RWPE2 (cell line): Measurements from ENCODE around the gene HLA-DMB.
"Not testable (repeated sequence)": the region's sequence is repeated elsewhere in the genome, so short reads cannot be mapped to it uniquely, and the experiment has no call there.

Experiments
- ATAC-seq: fragments of 200-7000 bp; cut with Tn5 transposase; 3 replicates; pipeline ENCODE4 v1.9.1; 2021; ENCODE audit warnings: low read depth
- DNase-seq: peaks from one replicate; pipeline ENCODE4 v3.0.0-alpha.2; 2020; ENCODE audit warnings: low spot score
- H3K27ac ChIP-seq: fragments of 450-650 bp; 2 replicates; pipeline ENCODE4 v1.5.1; 2017; ENCODE audit warnings: mild to moderate bottlenecking; ENCODE audit not compliant: poor library complexity, severe bottlenecking
- H3K27me3 ChIP-seq: fragments of 250-450 bp; sonication (Bioruptor Pico); 2 replicates; pipeline ENCODE4 v1.5.1; 2021; ENCODE audit warnings: mild to moderate bottlenecking, moderate library complexity; ENCODE audit not compliant: insufficient read depth, poor library complexity, severe bottlenecking
- H3K36me3 ChIP-seq: fragments of 250-450 bp; sonication (Bioruptor Pico); 2 replicates; pipeline ENCODE4 v1.5.1; 2020; ENCODE audit warnings: low read depth, mild to moderate bottlenecking, moderate library complexity
- H3K4me1 ChIP-seq: fragments of 250-450 bp; sonication (Bioruptor Pico); 2 replicates; pipeline ENCODE4 v1.5.1; 2021; ENCODE audit warnings: mild to moderate bottlenecking, moderate library complexity; ENCODE audit not compliant: insufficient read depth, poor library complexity, severe bottlenecking
- H3K4me3 ChIP-seq: fragments of 250-450 bp; sonication (Bioruptor Pico); 2 replicates; pipeline ENCODE4 v1.5.1; 2021; ENCODE audit warnings: mild to moderate bottlenecking, moderate library complexity; ENCODE audit not compliant: severe bottlenecking
- H3K9me3 ChIP-seq: fragments of 250-450 bp; sonication (Bioruptor Pico); 2 replicates; pipeline ENCODE4 v1.5.1; 2021; ENCODE audit warnings: mild to moderate bottlenecking, moderate library complexity; ENCODE audit not compliant: severe bottlenecking
- CTCF ChIP-seq: fragments of 450-650 bp; IDR thresholded peaks from one replicate; pipeline ENCODE4 v1.5.1; 2017; ENCODE audit warnings: mild to moderate bottlenecking, moderate library complexity; ENCODE audit not compliant: poor library complexity, severe bottlenecking

HLA-DMB gene

GRCh38 chr6:32945953-32946352 lies 5.1 kb upstream of the HLA-DMB start:
- no peak for TF ChIP-seq CTCF
- no peak for ATAC-seq
- Histone ChIP-seq H3K36me3 (no peaks in the 10 kb centered on the region), H3K4me1 (no peaks in the 10 kb centered on the region), H3K4me3 (no peak overlapping the region), H3K27me3 (no peaks in the 10 kb centered on the region), H3K9me3 (no peaks in the 10 kb centered on the region), H3K27ac (no peak overlapping the region)
- no peak for DNase-seq

- no peak for DNase-seq
- no peak for TF ChIP-seq CTCF
- Histone ChIP-seq H3K27ac (no peak overlapping the region), H3K4me3 (no peak overlapping the region), H3K27me3 (no peaks in the 10 kb centered on the region), H3K36me3 (no peaks in the 10 kb centered on the region), H3K4me1 (no peaks in the 10 kb centered on the region), H3K9me3 (no peaks in the 10 kb centered on the region)
- no peak for ATAC-seq
Observed at GRCh38 chr6:32945108-32945760, 4.4 kb upstream of the HLA-DMB start.

- DNase-seq (no peak), ATAC-seq (no peak)
- no peak for TF ChIP-seq CTCF
- H3K9me3 ChIP-seq: no peaks in the 10 kb centered on the region
- no peaks in the 10 kb centered on the region for H3K36me3 ChIP-seq
- H3K27me3 ChIP-seq: no peaks in the 10 kb centered on the region
- H3K27ac ChIP-seq: no peak overlapping the region
- H3K4me1 ChIP-seq: no peaks in the 10 kb centered on the region
- no peak overlapping the region for H3K4me3 ChIP-seq
Observed at GRCh38 chr6:32943864-32944649, 3.2 kb upstream of the HLA-DMB start.

DNA sequence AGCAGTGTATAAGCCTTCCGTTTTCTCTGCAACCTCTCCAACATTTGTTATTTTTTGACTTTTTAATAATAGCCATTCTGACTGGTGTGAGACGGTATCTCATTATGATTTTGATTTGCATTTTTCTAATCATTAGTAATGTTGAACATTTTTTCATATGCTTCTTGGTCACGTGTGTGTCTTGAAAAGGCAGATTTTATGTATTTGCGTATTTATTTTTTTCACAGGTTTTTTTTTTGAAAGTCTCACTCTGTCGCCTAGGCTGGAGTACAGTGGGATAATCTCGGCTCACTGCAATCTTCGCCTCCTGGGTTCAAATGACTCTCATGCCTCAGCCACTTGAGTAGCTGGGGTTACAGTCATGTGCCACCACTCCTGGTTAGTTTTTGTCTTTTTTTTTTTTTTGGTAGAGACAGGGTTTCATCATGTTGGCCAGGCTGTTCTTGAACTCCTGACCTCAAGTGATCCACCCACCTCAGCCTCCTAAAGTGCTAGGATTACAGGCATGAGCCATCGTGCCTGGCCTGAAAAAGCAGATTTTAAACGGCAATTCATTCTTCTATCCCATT lies 1.8 kb upstream of the HLA-DMB start:
- H3K27me3 ChIP-seq, H3K4me1 ChIP-seq, H3K4me3 ChIP-seq, H3K27ac ChIP-seq, DNase-seq, H3K9me3 ChIP-seq, ATAC-seq, H3K36me3 ChIP-seq: not testable (repeated sequence)

DNA sequence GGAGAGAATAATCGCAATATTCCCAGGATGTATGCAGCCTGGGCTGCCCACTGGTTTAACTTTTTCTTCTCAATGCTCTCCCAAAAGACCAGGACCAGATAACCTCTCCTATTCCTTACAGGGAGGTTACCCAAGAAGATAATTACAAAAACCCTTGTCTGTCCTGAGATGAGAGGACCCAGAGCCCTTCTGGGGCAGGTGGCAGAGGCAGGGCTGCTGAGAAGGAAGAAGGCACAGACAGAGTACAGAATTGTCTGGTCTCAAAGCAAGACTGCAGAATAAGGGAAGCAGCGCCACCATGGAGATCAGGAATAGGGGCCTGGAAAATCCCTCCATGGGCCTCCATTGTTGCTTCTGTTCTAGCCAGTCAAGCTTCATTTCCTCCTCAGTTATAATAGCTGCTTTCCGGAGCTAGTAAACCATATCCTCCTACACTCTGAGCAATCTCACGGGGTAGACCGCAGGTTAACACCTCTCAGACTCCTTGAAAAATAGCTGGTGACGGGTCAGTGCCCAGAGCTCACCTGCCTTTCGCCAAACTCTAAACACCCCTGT lies 463 bp upstream of the HLA-DMB start:
- H3K4me1 ChIP-seq: no peaks in the 10 kb centered on the region
- H3K4me3 ChIP-seq: no peak overlapping the region
- DNase-seq (no peak), ATAC-seq (no peak)
- H3K9me3 ChIP-seq: no peaks in the 10 kb centered on the region
- peaks cover 3% of the 10 kb centered on the region for H3K27me3 ChIP-seq
- TF ChIP-seq CTCF: no peak
- no peak overlapping the region for H3K27ac ChIP-seq
- no peaks in the 10 kb centered on the region for H3K36me3 ChIP-seq
